Panc1 (cell line): Measurements from ENCODE around the gene SPINK9. TPM values are rescaled to one million over a fixed set of nuclear protein-coding genes. Genes with fewer than 3 reads are reported as not detected.

ENCODE experiments used
- ATAC-seq: fragments of 200-7000 bp; cut with Tn5 transposase; 2 replicates; pipeline ENCODE4 v1.9.1; 2020; ENCODE audit warnings: mild to moderate bottlenecking, moderate library complexity
- BruUV-seq: library from RNA; stranded (reverse); fragments of 400-500 nt; replicated peaks from 2 replicates; lab custom pipeline; 2021; lab: Mats Ljungman, UMichigan
- CTCF ChIA-PET: fragments of 300-600 bp; sonication (Branson Sonifier 250); formaldehyde crosslinking; loops from one replicate; lab custom pipeline; 2022; ENCODE audit warnings: antibody characterized with exemption; lab: Charles Lee
- POLR2A ChIA-PET: fragments of 300-600 bp; sonication (Branson Sonifier 250); formaldehyde crosslinking; loops from one replicate; lab custom pipeline; 2022; ENCODE audit warnings: antibody characterized with exemption; lab: Charles Lee
- DNase-seq: peaks from one replicate; pipeline ENCODE4 v3.0.0-alpha.2; 2010; ENCODE audit warnings: low read depth, low spot score
- H3K27ac ChIP-seq: 2 replicates; pipeline ENCODE4 v1.5.1; 2011; ENCODE audit warnings: mild to moderate bottlenecking, low read length, inconsistent platforms
- H3K27me3 ChIP-seq: fragments of 200-500 bp; sonication (Bioruptor generic); 2 replicates; pipeline ENCODE4 v1.6.0; 2014; ENCODE audit warnings: low read length, inconsistent platforms; ENCODE audit not compliant: control insufficient read depth, insufficient read depth
- H3K36me3 ChIP-seq: fragments of 200-500 bp; sonication (Bioruptor generic); 2 replicates; pipeline ENCODE4 v1.5.1; 2014; ENCODE audit warnings: inconsistent platforms, mild to moderate bottlenecking, low read length, moderate library complexity; ENCODE audit not compliant: control insufficient read depth, insufficient read depth
- H3K4me1 ChIP-seq: 2 replicates; pipeline ENCODE4 v1.5.1; 2011; ENCODE audit warnings: inconsistent platforms, mild to moderate bottlenecking, low read length, moderate library complexity; ENCODE audit not compliant: control insufficient read depth, insufficient read depth
- H3K4me3 ChIP-seq, 2 experiments: 2 replicates each; pipeline ENCODE4 v1.5.1; 2011 to 2012; ENCODE audit warnings: low read depth in 2 of 2, low read length in 2 of 2, mild to moderate bottlenecking in 2 of 2, inconsistent platforms in 1 of 2, moderate library complexity in 1 of 2
- H3K9me3 ChIP-seq: fragments of 200-500 bp; sonication (Bioruptor generic); 2 replicates; pipeline ENCODE4 v1.5.1; 2014; ENCODE audit warnings: low read depth, mild to moderate bottlenecking, inconsistent platforms, low read length, moderate library complexity; ENCODE audit not compliant: control insufficient read depth, insufficient read depth
- CTCF ChIP-seq: fragments of 450-650 bp; IDR thresholded peaks from 2 replicates; pipeline ENCODE4 v1.5.1; 2017; ENCODE audit warnings: mild to moderate bottlenecking
- POLR2AphosphoS5 ChIP-seq: IDR thresholded peaks from 2 replicates; pipeline ENCODE4 v1.6.1; 2012; ENCODE audit warnings: mild to moderate bottlenecking, low read depth, low read length, moderate library complexity
- REST ChIP-seq, 2 experiments: IDR thresholded peaks; 2 replicates each; pipeline ENCODE4 v1.6.1; 2011 to 2012; ENCODE audit warnings: low read depth in 2 of 2, control low read depth in 1 of 2, low read length in 1 of 2, mild to moderate bottlenecking in 1 of 2, moderate library complexity in 1 of 2; ENCODE audit not compliant: insufficient read depth in 1 of 2
- SIN3A ChIP-seq: IDR thresholded peaks from 2 replicates; pipeline ENCODE4 v1.6.1; 2012; ENCODE audit warnings: low read depth, mild to moderate bottlenecking, low read length, moderate library complexity, borderline replicate concordance; ENCODE audit not compliant: insufficient read depth
- TCF7L2 ChIP-seq: IDR thresholded peaks from 2 replicates; pipeline ENCODE4 v1.6.1; 2011; ENCODE audit warnings: mild to moderate bottlenecking, low read depth, low read length, inconsistent platforms
- in situ Hi-C: cut with HindIII; loops from 2 replicates; pipeline ENCODE4 v1.10.0; 2016; ENCODE audit warnings: low sequenced_read_pairs, low pct_unique_long_range_greater_than_20kb
- intact Hi-C: fragments of 100-400 bp; cut with micrococcal nuclease; formaldehyde crosslinking; loops from one replicate; pipeline ENCODE4 v1.10.0; 2022; ENCODE audit not compliant: unreplicated experiment
- total RNA-seq: library from RNA; stranded (reverse); gene quantifications from one replicate; pipeline ENCODE4 v1.2.1, GENCODE V29; 2021; ENCODE audit not compliant: unreplicated experiment

SPINK9 gene
- total RNA-seq, 1 experiment from 2014 or later, result not detected

GRCh38 chr5:148372893-148373292 lies 37.5 kb downstream of the SPINK9 start:
- no peak overlapping the region for H3K4me3 ChIP-seq
- CTCF ChIA-PET, result interaction anchor here (0.7 kb wide), 1 partner anchor 663 kb away, joined by 3 read pairs; no protein-coding TSS in a partner anchor
- in situ Hi-C loops, result no loop called here
- intact Hi-C loops, result loop anchor here (5.0 kb wide), 2 partner anchors 81 to 426 kb away; no protein-coding TSS in a partner anchor
- POLR2A ChIA-PET, result no interaction called here
- H3K4me1 ChIP-seq, result no peaks in the 10 kb centered on the region
- BruUV-seq, result no TSS peak
- ATAC-seq, result no peak
- H3K27me3 ChIP-seq, result no peaks in the 10 kb centered on the region; the same call in 1 of the 2 replicates
- no peaks in the 10 kb centered on the region; the same call in 1 of the 2 replicates for H3K36me3 ChIP-seq
- peaks cover 3% of the 10 kb centered on the region; the same call in 1 of the 2 replicates for H3K9me3 ChIP-seq
- no peak for DNase-seq
- no peak for TF ChIP-seq CTCF
- TF ChIP-seq SIN3A, result no peak
- TF ChIP-seq REST (IDR thresholded peaks at IDR 0.05; ENCODE audit: insufficient read depth in 1 of 2, low read depth in 2 of 2, low read length in 1 of 2), result no peak
- no peak for TF ChIP-seq TCF7L2
- no peak for TF ChIP-seq POLR2AphosphoS5
- H3K27ac ChIP-seq, result no peak overlapping the region

- TF ChIP-seq REST (IDR thresholded peaks at IDR 0.05; ENCODE audit: insufficient read depth in 1 of 2, low read depth in 2 of 2, low read length in 1 of 2) (no peak), CTCF (peak; percentile 84)
- no TSS peak for BruUV-seq
- no peaks in the 10 kb centered on the region; the same call in 1 of the 2 replicates for H3K27me3 ChIP-seq
- no peak overlapping the region for H3K4me3 ChIP-seq
- DNase-seq (peak; percentile 35), ATAC-seq (peak; percentile 95)
- CTCF ChIA-PET, result no interaction called here
- H3K27ac ChIP-seq, result no peak overlapping the region
- intact Hi-C loops, result loop anchor here (1.0 to 5.0 kb wide), 3 partner anchors 83 to 428 kb away; no protein-coding TSS in a partner anchor
- POLR2A ChIA-PET, result no interaction called here
- H3K9me3 ChIP-seq, result no peaks in the 10 kb centered on the region
- H3K4me1 ChIP-seq, result no peaks in the 10 kb centered on the region
- no peaks in the 10 kb centered on the region; the same call in 1 of the 2 replicates for H3K36me3 ChIP-seq
- in situ Hi-C loops, result no loop called here
Observed at GRCh38 chr5:148374690-148375360, 39.5 kb downstream of the SPINK9 start.
